Gastrocnemius medialis (tissue), 4 donors: ENCODE data around the gene ANKRD33.

Experiments
- CTCF ChIP-seq, 5 experiments: fragments of 450-650 bp in 3 of 5; fragments of 200-600 bp in 2 of 5; sonication (generic) in 2 of 5; IDR thresholded peaks in 4 of 5; conservative IDR thresholded peaks in 1 of 5; 1 replicate in 4 of 5; 2 replicates in 1 of 5; pipeline ENCODE4 v1.5.1; 2016 to 2019; ENCODE audit warnings: antibody characterized with exemption in 5 of 5, mild to moderate bottlenecking in 3 of 5, moderate library complexity in 3 of 5
- POLR2A ChIP-seq, 2 donors: fragments of 450-650 bp; IDR thresholded peaks; one replicate each; pipeline ENCODE4 v1.6.1; 2017; ENCODE audit warnings: antibody characterized with exemption in 2 of 2, mild to moderate bottlenecking in 2 of 2, moderate library complexity in 2 of 2

DNA sequence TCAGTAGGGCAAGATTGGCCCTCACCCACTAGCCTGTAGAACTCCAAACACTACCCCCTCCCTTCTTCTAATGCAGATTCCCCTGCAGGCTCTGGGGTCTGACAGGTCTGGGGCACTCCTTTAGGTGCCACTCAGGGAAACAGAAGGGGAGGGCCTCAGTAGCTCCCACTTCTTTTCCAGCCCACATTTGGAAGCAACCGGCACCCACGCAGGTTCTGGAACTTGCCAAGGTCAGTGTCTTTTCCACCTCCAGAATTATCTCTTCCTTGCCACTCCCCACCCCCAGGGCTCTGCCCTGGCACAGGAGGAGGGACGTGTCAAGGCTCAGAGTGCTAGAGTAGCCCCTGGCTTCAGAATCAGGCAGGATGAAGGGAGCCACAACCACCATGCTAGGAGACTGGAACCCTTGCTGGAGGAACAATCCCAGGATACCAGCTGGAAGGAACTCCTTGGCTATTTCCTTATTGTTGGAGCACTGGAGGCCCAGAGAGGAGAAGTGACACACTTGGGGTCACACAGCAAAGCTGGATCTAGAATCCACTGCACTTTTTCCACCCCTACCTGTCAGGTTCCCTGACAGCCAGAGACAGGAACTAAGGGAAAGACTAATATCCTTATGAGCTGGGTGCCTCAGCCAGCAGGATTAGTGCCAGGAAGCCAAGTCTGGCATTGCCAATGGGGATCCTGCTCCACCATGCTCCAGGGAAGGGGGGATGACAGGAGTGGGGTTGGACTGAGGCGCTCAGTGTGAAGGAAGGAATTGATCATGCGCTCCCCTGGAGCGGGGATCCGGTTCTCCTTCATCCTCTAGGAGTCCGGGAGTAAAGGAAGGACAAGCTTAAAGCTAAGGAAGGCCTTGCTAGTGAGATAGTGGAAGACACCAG is 37.6 kb upstream of the ANKRD33 start:
- TF ChIP-seq CTCF (IDR thresholded peaks at IDR 0.05 in 4 of 5, conservative IDR thresholded peaks at IDR 0.05 in 1 of 5), result no peak
- no peak for TF ChIP-seq POLR2A (IDR thresholded peaks at IDR 0.05)
